GM21786 (cell line): ENCODE measurements around the gene FAM107B.
"Not testable (repeated sequence)": the region's sequence is repeated elsewhere in the genome, so short reads cannot be mapped to it uniquely, and the experiment has no call there.

ENCODE experiments used
- ATAC-seq: cut with Tn5 transposase; IDR thresholded peaks from one replicate; pipeline ENCODE4 v1.9.1; 2021; ENCODE audit not compliant: unreplicated experiment

The FAM107B gene

GRCh38 chr10:14696821-14697220 is 77.9 kb downstream of the FAM107B start:
- no peak for ATAC-seq

GRCh38 chr10:14695847-14696480 is 78.7 kb downstream of the FAM107B start:
- no peak for ATAC-seq

GRCh38 chr10:14693891-14694290 is 80.8 kb downstream of the FAM107B start:
- ATAC-seq: no peak

GRCh38 chr10:14692344-14693076 is 82.2 kb downstream of the FAM107B start:
- ATAC-seq: no peak

- ATAC-seq: no peak
These were observed 83.3 kb downstream of the FAM107B start for GRCh38 chr10:14691359-14691758.

- ATAC-seq: no peak
These were observed 86.1 kb downstream of the FAM107B start for GRCh38 chr10:14688606-14689005.

GRCh38 chr10:14688189-14688588 is 86.5 kb downstream of the FAM107B start:
- not testable (repeated sequence) for ATAC-seq

GRCh38 chr10:14687340-14687739 is 87.4 kb downstream of the FAM107B start:
- no peak for ATAC-seq

- no peak for ATAC-seq
These were observed 88.3 kb downstream of the FAM107B start for GRCh38 chr10:14686356-14686755.

- no peak for ATAC-seq
These were observed 90.3 kb downstream of the FAM107B start for GRCh38 chr10:14684354-14684753.

- no peak for ATAC-seq
These were observed 91.4 kb downstream of the FAM107B start for GRCh38 chr10:14683256-14683655.

- ATAC-seq: no peak
These were observed 92.9 kb downstream of the FAM107B start for GRCh38 chr10:14681802-14682201.

- no peak for ATAC-seq
These were observed 93.4 kb downstream of the FAM107B start for GRCh38 chr10:14681305-14681704.

GRCh38 chr10:14678637-14679036 is 96.1 kb downstream of the FAM107B start:
- no peak for ATAC-seq

- no peak for ATAC-seq
These were observed 98.0 kb downstream of the FAM107B start for GRCh38 chr10:14676732-14677131.

GRCh38 chr10:14674376-14675050 is 100.2 kb downstream of the FAM107B start:
- ATAC-seq: no peak

GRCh38 chr10:14673189-14673861 is 101.4 kb downstream of the FAM107B start:
- ATAC-seq: no peak

GRCh38 chr10:14671386-14671831 is 103.3 kb downstream of the FAM107B start:
- ATAC-seq: no peak

- no peak for ATAC-seq
These were observed 104.0 kb downstream of the FAM107B start for GRCh38 chr10:14670551-14671240.

GRCh38 chr10:14669576-14669975 is 105.1 kb downstream of the FAM107B start:
- ATAC-seq: no peak

GRCh38 chr10:14667781-14668180 is 106.9 kb downstream of the FAM107B start:
- no peak for ATAC-seq
